ENCODE results near the gene FAM222A. TPM values are rescaled to one million over a fixed set of nuclear protein-coding genes. Genes with fewer than 3 reads are reported as not detected.

FAM222A gene
- total RNA-seq, 1 experiment from 2014 or later: 3.1 TPM

- Histone ChIP-seq H3K9me3 (ENCODE audit: insufficient read depth, low read depth) (no peaks in the 10 kb centered on the region), H2AFZ (no peak overlapping the region), H3K4me1 (replicated peaks; ENCODE audit: insufficient read depth) (no peaks in the 10 kb centered on the region), H3K36me3 (ENCODE audit: low read depth) (no peaks in the 10 kb centered on the region), H3K9me2 (ENCODE audit: insufficient read depth) (no peaks in the 10 kb centered on the region), H3F3A (ENCODE audit: insufficient read depth, low read depth) (no peaks in the 10 kb centered on the region), H3K4me2 (no peak overlapping the region), H3K27me3 (ENCODE audit: insufficient read depth, low read depth) (no peaks in the 10 kb centered on the region), H3K27ac (no peak overlapping the region), H3K79me2 (ENCODE audit: low read depth) (no peaks in the 10 kb centered on the region), H3K4me3 (no peak overlapping the region), H4K20me1 (ENCODE audit: insufficient read depth) (no peaks in the 10 kb centered on the region)
- POLR2A ChIA-PET (ENCODE audit: unreplicated experiment): no interaction called here
- CTCF ChIA-PET: no interaction called here
- DNase-seq: no peak
- intact Hi-C loops (cut with micrococcal nuclease; ENCODE audit: unreplicated experiment): no loop called here
- no TSS peak for BruUV-seq (replicated peaks)
- no peak for TF ChIP-seq CTCF (conservative IDR thresholded peaks at IDR 0.05)
- no peak for TF ChIP-seq EZH2 (IDR thresholded peaks at IDR 0.05; ENCODE audit: low read depth)
Observed at GRCh38 chr12:109732321-109733305, 19.0 kb downstream of the FAM222A start.

GRCh38 chr12:109734219-109735000 lies 20.8 kb downstream of the FAM222A start:
- ChIA-PET POLR2A (ENCODE audit: unreplicated experiment) (interaction anchor here (0.6 to 0.7 kb wide), 2 partner anchors 112 to 141 kb away, joined by 4 to 6 read pairs; no protein-coding TSS in a partner anchor), CTCF (no interaction called here)
- Histone ChIP-seq H3K27ac (no peak overlapping the region), H3K9me3 (ENCODE audit: insufficient read depth, low read depth) (no peaks in the 10 kb centered on the region), H3K79me2 (ENCODE audit: low read depth) (no peaks in the 10 kb centered on the region), H3K36me3 (ENCODE audit: low read depth) (no peaks in the 10 kb centered on the region), H3K4me2 (no peak overlapping the region), H3K9me2 (ENCODE audit: insufficient read depth) (no peaks in the 10 kb centered on the region), H3K4me1 (replicated peaks; ENCODE audit: insufficient read depth) (no peaks in the 10 kb centered on the region), H2AFZ (no peak overlapping the region), H3F3A (ENCODE audit: insufficient read depth, low read depth) (no peaks in the 10 kb centered on the region), H3K27me3 (ENCODE audit: insufficient read depth, low read depth) (no peaks in the 10 kb centered on the region), H4K20me1 (ENCODE audit: insufficient read depth) (no peaks in the 10 kb centered on the region), H3K4me3 (no peak overlapping the region)
- no TSS peak for BruUV-seq (replicated peaks)
- TF ChIP-seq CTCF (conservative IDR thresholded peaks at IDR 0.05) (no peak), EZH2 (IDR thresholded peaks at IDR 0.05; ENCODE audit: low read depth) (no peak)
- intact Hi-C loops (cut with micrococcal nuclease; ENCODE audit: unreplicated experiment): no loop called here
- no peak for DNase-seq

GRCh38 chr12:109735051-109735521 lies 21.5 kb downstream of the FAM222A start:
- H3K27me3 ChIP-seq (ENCODE audit: insufficient read depth, low read depth): no peaks in the 10 kb centered on the region
- H3K27ac ChIP-seq: no peak overlapping the region
- no peaks in the 10 kb centered on the region for H3K9me2 ChIP-seq (ENCODE audit: insufficient read depth)
- no peaks in the 10 kb centered on the region for H3F3A ChIP-seq (ENCODE audit: insufficient read depth, low read depth)
- H3K36me3 ChIP-seq (ENCODE audit: low read depth): no peaks in the 10 kb centered on the region
- H2AFZ ChIP-seq: no peak overlapping the region
- H3K79me2 ChIP-seq (ENCODE audit: low read depth): no peaks in the 10 kb centered on the region
- CTCF ChIA-PET: no interaction called here
- TF ChIP-seq CTCF (conservative IDR thresholded peaks at IDR 0.05): no peak
- TF ChIP-seq EZH2 (IDR thresholded peaks at IDR 0.05; ENCODE audit: low read depth): no peak
- no TSS peak for BruUV-seq (replicated peaks)
- POLR2A ChIA-PET (ENCODE audit: unreplicated experiment): interaction anchor here (0.7 kb wide), 1 partner anchor 142 kb away, joined by 6 read pairs; no protein-coding TSS in a partner anchor
- no peaks in the 10 kb centered on the region for H3K9me3 ChIP-seq (ENCODE audit: insufficient read depth, low read depth)
- intact Hi-C loops (cut with micrococcal nuclease; ENCODE audit: unreplicated experiment): no loop called here
- no peak overlapping the region for H3K4me3 ChIP-seq
- no peaks in the 10 kb centered on the region for H4K20me1 ChIP-seq (ENCODE audit: insufficient read depth)
- no peak for DNase-seq
- no peaks in the 10 kb centered on the region for H3K4me1 ChIP-seq (replicated peaks; ENCODE audit: insufficient read depth)
- H3K4me2 ChIP-seq: no peak overlapping the region

All from PC-9 (cell line).